Skeletal muscle satellite cell (primary cell): ENCODE results near the gene RALGAPB. TPM values are rescaled to one million over a fixed set of nuclear protein-coding genes. Genes with fewer than 3 reads are reported as not detected.

ENCODE experiments used
- H3K27me3 ChIP-seq: 2 replicates; pipeline ENCODE4 v1.7.0; 2013; ENCODE audit warnings: low read length; ENCODE audit not compliant: control insufficient read depth, insufficient read depth
- H3K36me3 ChIP-seq: 2 replicates; pipeline ENCODE4 v1.7.0; 2013; ENCODE audit warnings: mild to moderate bottlenecking, control low read depth, low read length; ENCODE audit not compliant: insufficient read depth
- H3K4me1 ChIP-seq: 2 replicates; pipeline ENCODE4 v1.7.0; 2013; ENCODE audit warnings: low read length; ENCODE audit not compliant: control insufficient read depth, insufficient read depth
- H3K4me2 ChIP-seq: 2 replicates; pipeline ENCODE4 v1.7.0; 2013; ENCODE audit warnings: mild to moderate bottlenecking, low read length
- H3K4me3 ChIP-seq: 2 replicates; pipeline ENCODE4 v1.7.0; 2013; ENCODE audit warnings: low read length
- H3K9ac ChIP-seq: 2 replicates; pipeline ENCODE4 v1.7.0; 2013; ENCODE audit warnings: mild to moderate bottlenecking, low read depth, low read length, moderate library complexity
- H3K9me3 ChIP-seq: replicated peaks from 2 replicates; pipeline ENCODE4 v1.7.0; 2013; ENCODE audit warnings: mild to moderate bottlenecking, control low read depth, low read length
- small RNA-seq: library from RNA; depleted of rRNA; stranded (forward); fragments of <200 nt; gene quantifications from one replicate; pipeline ENCODE3, GENCODE V24; 2012

RALGAPB gene

DNA sequence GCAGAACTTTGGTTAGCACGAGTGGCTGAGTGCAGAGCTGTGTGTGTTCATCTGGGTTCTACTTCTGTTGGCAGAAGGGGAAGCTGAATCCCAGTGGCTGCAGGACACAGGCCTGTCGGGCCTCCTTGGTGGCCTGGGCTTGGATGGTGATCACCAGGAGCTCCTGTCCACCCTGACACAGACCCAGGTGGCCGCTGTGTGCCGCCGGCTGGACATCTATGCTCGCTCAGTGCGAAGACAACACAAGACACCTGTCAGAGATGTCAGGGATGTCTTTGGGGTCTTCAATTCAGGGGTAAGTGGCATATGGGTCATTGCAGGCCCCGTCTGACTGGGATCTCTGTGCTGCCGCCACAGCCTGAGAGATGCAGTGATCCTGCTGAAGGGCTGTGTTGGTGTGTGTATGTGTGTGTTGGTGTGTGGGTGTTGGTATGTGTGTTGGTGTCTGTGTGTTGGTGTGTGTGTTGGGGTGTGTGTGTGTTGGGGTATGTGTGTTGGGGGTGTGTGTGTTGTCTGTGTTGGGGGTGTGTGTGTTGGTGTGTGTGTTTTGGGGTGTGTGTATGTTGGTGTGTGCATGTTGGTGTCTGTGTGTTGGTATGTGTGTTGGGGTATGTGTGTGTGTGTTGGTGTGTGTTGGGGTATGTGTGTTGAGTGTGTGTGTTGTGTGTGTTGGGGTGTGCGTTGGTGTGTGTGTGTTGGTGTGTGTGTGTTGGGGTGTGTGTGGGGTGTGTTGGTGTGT lies 154.4 kb downstream of the RALGAPB start:
- H3K9me3 ChIP-seq: no peaks in the 10 kb centered on the region
- H3K36me3 ChIP-seq: no peaks in the 10 kb centered on the region
- no peak overlapping the region for H3K4me2 ChIP-seq
- H3K4me1 ChIP-seq: no peaks in the 10 kb centered on the region
- no peak overlapping the region for H3K4me3 ChIP-seq
- H3K9ac ChIP-seq: no peak overlapping the region
- peaks cover 26% of the 10 kb centered on the region for H3K27me3 ChIP-seq

Small RNAs within 50 kb of the gene (small RNA-seq; reads per million reads assigned to genes)
- not detected for gene MIR548O2
- 0.35 reads per million for gene RF00056
- gene SNORA60: 52.2 reads per million, percentile 96 among the genes with 10 or more reads in this experiment
- gene SNORA71A: 4,206 reads per million, percentile 100 among the genes with 10 or more reads in this experiment
- 3,157 reads per million, percentile 100 among the genes with 10 or more reads in this experiment for gene SNORA71B
- 28.3 reads per million, percentile 95 among the genes with 10 or more reads in this experiment for gene SNORA71C
- 42,115 reads per million, percentile 100 among the genes with 10 or more reads in this experiment for gene SNORA71D
- not detected for gene SNORA71E
